Inflammatory macrophage treated with lipopolysaccharide for 1 hour (primary cell): ENCODE measurements around the gene SERPINE2.
"Not testable (repeated sequence)": the region's sequence is repeated elsewhere in the genome, so short reads cannot be mapped to it uniquely, and the experiment has no call there.

Source experiments
- DNase-seq, 2 donors: peaks; one replicate each; pipeline ENCODE4 v3.0.0-alpha.2; 2020 to 2022

SERPINE2 gene

DNA sequence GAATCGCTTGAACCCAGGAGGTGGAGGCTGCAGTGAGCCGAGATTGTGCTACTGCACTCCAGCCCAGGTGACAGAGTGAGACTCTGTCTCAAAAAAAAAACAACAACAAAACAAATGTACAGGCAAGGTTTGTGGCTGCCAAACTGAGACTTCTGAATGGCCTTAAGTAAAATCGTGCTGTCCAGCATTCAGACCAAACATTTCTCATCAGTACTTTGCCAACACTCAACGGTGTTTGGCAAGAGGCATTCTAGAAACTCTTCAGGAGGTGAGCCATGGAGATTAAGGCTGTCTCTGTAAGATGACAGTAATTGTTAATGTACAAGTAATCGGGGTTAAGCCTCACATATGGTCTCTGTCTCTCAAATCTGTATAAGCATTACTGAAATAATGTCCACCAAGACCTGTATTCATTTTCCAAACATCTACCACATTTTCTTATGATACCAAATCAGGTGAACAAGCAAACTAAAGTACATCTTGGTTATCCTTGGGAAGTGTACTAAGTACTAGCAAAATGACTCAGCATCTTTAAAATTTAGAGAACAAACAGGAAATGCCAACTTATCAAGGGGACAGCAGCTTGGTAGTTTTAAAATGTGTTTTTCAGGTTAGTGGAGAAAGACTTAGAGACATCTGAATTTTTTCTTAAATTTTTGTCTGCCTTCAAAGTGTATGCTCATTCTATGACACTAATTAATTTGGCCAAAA lies 29.3 kb downstream of the SERPINE2 start:
- no peak for DNase-seq

DNA sequence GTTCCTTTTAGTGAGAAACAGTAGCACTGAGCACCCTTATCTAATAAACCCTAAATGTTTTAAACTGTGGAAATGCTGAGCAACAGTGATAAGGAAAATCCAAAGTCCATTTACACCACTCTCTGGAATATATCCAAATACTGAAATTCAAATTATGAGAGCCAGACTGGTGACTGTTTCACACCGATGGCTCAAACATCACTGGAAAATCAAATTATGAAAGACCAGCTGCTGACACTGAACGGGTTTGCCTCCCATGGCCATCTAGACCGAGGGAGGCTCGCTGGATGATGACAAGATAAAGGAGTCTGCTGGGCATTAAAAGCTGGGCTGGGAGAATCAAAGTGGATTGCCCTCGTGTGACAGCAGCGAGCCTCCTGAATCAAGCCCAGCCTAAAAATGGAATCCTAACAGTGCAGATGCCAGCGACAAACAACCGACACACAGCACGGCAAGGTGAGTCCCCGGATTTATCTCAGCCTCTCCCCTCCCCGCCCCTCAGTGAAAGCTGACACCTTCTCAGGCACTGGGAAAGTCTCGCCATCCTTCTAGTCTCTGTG lies 30.3 kb downstream of the SERPINE2 start:
- no peak for DNase-seq

- DNase-seq: no peak
These were observed 34.9 kb downstream of the SERPINE2 start for GRCh38 chr2:224004105-224004695.

DNA sequence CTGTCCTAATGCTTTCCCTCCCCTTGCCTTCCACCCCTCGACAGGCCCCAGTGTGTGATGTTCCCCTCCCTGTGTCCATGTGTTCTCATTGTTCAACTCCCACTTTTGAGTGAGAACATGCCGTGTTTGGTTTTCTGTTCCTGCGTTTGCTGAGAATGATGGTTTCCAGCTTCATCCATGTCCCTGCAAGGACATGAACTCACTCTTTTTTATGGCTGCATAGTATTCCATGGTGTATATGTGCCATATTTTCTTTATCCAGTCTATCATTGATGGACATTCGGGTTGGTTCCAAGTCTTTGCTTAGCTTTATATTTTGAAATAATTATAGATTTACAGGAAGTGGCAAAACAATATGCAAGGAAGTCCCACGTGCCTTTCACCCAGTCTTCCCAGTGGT lies 38.4 kb downstream of the SERPINE2 start:
- not testable (repeated sequence) for DNase-seq

- DNase-seq: no peak
These were observed 39.2 kb downstream of the SERPINE2 start for GRCh38 chr2:223999862-224000261.

GRCh38 chr2:223998948-223999347 lies 40.1 kb downstream of the SERPINE2 start:
- no peak for DNase-seq

DNA sequence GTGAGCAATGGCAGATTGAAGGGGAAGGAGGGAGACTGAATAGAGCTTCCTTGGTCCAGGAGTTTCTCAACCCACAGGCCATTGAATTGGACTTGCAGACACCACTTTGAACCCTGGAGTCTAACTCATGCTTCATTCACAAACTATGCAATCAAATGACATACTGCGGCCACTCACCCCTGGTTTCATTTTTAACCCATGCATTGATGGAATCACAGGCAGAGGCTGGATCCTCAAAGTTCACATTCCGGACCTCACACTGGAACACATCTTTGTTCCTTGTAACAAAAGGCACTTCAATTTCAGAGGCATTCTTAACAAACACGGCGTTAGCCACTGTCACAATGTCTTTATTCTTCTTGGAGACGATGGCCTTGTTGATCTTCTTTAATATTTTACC lies 41.1 kb downstream of the SERPINE2 start:
- no peak for DNase-seq

DNA sequence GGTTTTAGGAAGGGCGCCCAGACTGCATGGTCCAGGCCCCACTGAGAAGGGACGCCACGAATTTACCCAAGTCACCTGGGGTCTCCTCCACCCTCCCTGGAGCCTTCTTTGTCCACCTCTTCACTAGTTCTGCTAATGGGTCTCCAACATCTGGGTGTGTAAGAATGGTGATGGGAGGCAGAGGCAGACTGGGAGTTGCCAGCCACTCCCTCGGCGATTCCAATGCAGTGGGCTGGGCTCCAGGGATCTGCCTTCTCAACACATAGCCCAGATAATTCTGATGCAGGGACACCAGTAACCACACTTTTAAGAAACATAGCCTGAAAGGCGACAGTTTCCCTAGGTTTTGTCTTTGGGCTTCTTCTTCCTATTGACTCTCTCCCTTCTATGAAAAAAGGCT lies 42.7 kb downstream of the SERPINE2 start:
- DNase-seq: no peak

- peak; percentile 13 to 15 for DNase-seq
These were observed 43.5 kb downstream of the SERPINE2 start for GRCh38 chr2:223995569-223995968.

DNA sequence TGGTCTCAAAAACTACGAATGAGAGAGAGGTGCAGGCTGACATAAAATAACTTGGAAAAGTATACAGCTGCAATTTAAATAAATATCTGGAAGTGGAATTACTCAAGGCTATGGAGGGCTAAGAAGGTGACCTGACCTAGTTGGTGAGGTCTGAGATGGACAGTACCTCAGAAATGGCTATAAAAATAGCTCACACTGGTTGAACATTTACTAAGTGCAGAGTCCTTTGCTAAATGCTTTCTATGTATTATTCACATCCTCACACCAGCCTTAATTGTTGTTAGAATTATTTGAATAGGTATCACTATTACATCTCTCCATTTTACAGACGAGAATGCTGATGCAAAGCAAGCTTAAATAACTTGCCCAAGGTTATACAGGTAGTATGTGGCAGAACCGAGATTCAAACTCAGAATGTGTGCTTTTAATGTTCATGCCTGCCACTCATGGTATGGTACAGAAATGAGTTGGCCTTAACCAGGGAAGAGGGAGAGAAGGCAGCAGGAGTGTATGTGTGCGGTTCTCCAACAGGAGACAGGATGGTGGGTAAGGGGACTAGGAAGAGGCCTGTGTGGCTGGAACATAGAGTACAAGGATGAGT lies 44.4 kb downstream of the SERPINE2 start:
- DNase-seq: no peak

DNA sequence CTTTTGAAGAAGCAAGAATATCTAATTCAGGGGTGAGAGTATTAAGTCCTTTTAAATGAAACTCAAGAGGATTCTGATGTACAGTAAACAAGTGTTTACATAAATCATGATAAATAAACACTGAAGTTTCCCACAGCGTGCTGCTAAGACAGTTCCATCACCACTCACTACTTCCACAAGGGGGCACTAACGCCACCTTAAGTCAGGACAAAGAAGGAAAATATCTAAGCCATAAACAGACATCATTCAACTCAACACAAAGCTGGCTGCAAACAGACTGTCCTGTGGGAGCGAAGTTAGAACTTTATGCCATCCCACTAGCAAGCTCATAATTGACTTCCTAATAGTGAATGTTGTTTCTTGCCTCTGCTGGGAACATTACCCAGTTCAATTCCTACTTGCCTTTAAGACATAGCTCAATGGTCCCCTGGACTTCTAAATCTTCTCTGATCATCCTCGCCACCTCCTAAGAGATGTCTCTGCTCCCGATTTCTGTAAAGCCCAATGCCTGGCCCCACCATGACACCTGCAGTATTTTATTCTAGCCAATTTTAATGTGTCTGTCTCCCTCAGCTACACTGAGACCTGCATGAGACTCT lies 45.4 kb downstream of the SERPINE2 start:
- peak; percentile 37 to 84 for DNase-seq

GRCh38 chr2:223991611-223992010 lies 47.5 kb downstream of the SERPINE2 start:
- no peak for DNase-seq

GRCh38 chr2:223989856-223990232 lies 49.2 kb downstream of the SERPINE2 start:
- no peak for DNase-seq

DNA sequence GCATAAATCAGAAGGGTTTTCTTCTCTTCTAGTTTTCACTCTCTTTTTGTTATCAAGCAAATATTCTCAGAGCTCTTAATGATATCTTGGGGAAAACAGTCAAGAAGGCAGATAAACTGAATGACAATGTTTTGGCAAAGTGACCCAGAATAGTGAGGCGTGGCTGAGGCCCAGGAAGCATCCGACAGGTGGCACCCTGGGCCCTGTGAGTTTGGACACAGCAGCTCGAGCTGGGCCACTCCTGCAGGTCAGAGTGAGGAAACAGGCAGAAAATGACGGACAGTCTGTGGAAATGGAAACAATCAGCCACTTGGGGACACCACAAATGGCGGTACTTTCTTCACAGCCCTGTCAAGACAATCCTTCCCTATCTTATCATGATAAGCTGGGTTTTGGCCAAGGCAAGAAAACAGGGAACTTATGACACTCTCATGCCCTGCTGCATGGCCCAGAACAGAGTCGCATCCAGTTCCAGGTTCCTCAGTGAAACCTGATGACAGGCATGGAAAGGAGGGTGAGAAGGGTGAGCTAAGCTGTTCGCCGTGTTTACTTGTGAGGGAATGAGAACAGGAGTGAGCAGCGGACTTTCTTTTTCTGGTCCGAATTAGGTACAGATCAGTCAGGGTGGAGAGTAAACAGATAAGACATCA lies 49.8 kb downstream of the SERPINE2 start:
- DNase-seq: no peak

- DNase-seq: no peak
These were observed 57.8 kb downstream of the SERPINE2 start for GRCh38 chr2:223981241-223981640.

DNA sequence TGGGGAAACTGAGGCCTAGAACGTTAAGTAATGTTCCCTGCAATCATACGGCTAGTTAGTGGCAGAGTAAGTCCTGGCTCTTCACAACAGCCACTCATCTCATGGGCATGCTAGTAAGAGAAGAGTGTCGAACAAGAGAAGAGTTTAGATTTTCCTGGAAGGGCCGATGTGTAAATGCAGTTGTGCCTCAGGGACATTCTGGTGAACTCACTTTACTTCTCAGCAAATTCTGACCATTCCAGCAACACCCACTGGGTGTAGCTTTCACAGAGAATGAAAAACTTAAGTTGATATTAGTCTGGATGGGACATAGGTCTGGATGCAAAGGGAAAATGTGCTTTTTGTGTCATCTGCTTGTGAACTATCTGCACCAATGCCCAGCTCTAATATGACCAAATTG lies 58.3 kb downstream of the SERPINE2 start:
- DNase-seq: no peak

DNA sequence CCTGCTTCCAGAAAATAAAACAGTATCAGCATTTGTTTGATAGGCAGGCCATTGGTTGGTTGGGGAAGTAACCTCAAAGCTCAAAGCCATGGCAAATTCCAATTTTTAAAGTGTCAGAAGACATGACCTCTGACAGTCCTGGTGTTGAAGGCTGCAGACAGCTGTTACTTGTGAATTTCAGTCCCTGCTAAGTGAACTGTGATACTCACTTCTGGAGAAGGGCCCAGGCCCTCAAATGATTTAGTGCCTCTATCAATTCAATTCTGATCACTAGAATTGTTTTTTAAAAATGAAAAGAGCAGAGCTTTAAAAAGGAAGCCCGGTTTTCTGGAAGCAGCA lies 58.7 kb downstream of the SERPINE2 start:
- no peak for DNase-seq

DNA sequence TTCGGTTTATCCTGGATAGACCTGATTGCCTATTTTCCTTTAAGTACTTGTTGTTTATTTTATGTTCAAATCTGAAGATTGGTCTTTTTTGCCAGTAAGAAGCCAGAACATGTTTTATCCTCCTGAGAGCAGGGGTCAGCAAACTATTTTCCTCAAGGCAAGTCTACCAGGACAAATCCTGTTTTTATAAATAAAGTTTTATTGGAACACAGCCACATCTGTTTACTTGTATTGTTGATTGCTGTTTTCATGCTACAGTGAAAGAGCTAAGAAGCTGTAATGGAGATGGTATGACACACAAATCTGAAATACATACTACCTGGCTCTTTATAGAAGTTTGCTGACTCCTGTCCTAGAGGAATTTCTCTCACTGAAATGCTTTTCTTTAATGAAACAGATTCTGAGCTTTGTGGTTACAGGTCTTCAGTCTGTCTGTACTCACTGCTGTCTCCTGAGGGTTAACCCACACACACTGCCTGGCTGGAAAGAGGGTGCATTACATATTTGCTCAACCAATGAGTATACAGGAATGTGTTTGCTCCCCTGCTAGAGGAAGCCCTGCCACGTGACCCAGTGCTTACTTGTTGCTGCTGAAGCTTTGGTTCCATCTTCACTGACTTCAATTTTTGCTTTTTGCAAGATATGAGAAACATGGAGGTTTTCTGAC lies 59.2 kb downstream of the SERPINE2 start:
- DNase-seq: peak in 1 of 2 donors; percentile 9

DNA sequence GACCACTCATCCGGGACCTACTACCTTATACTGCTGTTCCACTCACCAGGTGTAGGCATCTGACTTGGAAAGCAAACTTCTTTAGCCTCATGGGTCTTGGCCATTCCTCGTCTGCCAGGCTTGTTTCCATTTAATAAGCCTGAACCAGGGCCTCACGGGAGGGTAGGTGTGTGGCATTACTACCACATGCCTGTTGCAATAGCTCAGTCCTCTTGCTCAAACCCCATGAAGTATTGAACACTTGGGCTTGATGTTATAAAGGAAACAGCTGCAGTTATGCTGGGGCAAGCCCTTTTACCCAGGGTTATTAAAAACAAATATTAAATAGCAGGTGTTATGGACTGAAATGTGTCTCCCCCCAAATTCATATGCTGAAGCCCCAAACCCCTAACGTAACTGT lies 60.6 kb downstream of the SERPINE2 start:
- no peak for DNase-seq

DNA sequence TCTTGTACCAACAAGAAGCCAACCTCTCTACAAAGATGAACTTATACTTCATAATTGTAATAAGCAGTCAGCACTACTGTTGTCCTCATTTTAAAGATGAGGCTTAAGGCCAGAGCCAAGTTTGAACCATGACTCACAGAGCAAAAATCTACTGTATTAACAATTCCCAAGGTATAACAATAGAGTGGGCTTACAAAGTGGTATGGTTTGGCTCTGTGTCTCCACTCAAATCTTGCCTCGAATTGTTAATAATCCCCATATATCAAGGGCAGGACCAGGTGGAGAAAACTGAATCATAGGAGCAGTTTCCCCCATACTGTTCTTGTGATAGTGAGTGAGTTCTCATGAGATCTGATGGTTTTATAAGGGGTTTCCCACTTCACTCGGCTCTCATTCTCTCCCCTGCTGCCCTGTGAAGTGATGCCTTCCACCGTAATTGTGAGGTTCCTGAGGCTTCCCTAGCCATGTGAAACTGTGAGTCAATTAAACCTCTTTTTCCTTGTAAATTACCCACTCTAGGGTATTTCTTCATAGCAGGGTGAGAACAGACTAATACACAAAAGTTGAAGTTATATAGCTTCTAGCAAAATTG lies 62.4 kb downstream of the SERPINE2 start:
- no peak for DNase-seq

DNA sequence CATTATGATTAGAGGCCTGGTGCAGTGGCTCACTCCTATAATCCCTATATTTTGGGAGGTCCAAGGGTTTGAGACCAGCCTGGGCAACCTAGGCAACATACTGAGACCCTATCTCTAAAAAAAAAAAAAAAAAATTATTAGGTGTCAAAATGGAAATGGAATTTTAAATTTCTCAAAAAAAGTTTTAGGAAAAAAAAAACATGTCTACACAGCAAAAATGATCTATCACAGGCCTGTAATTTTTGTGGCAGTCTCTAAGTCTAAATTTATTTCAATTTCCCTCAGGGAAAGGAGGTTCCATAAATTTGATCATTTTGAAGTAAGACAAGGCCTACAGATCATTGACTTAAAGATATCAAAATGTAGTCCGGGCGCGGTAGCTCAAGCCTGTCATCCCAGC lies 65.5 kb downstream of the SERPINE2 start:
- no peak for DNase-seq

DNA sequence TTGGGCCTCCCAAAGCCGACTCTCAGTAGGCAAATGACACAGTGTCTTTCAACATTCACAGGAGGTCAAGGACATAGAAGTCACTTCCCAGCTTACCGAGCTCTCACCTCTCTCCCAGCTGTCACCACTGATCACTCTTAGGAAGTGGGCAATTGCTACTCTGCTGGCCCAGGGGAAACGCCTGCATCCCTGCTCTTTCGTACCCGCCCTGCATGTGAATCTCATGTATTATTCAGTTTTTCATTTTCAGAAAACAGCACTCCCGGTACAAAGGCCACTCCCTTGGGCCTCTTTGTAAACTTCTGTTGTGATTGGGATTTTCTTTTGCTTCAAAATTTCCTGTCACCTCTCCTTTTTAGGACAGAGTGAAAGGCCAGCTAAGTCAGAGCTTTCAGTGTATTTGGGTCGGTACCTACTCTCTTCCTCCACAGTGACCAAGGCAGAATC lies 66.4 kb downstream of the SERPINE2 start:
- no peak for DNase-seq
